H1 (cell line): ENCODE measurements around the gene RHOH. TPM values are rescaled to one million over a fixed set of nuclear protein-coding genes. Genes with fewer than 3 reads are reported as not detected.

Source experiments
- CTCF ChIA-PET: fragments of 300-600 bp; sonication (Branson Sonifier 250); formaldehyde crosslinking; loops from one replicate; lab custom pipeline; 2021; ENCODE audit not compliant: partially characterized antibody; lab: Charles Lee
- POLR2A ChIA-PET: fragments of 300-600 bp; sonication (Branson Sonifier 250); formaldehyde crosslinking; loops from one replicate; lab custom pipeline; 2021; ENCODE audit warnings: inconsistent platforms; ENCODE audit not compliant: partially characterized antibody; lab: Charles Lee
- DNase-seq, 2 experiments: peaks; one replicate each; pipeline versions ENCODE4 v3.0.0 to v3.0.0-alpha.2; 2010 to 2022; ENCODE audit warnings: low spot score in 2 of 2, low read depth in 1 of 2, mixed read lengths in 1 of 2
- FAIRE-seq: peaks from 2 replicates; lab custom pipeline; 2011; peaks lifted over from hg19 to GRCh38; lab: Jason Lieb, UNC
- H2AFZ ChIP-seq: 2 replicates; pipeline ENCODE4 v1.8.1; 2012; ENCODE audit warnings: low read length, inconsistent platforms
- H2AK5ac ChIP-seq: 2 replicates; pipeline ENCODE4 v1.6.1; 2013; ENCODE audit warnings: low read depth, low read length
- H2BK120ac ChIP-seq: replicated peaks from 2 replicates; pipeline ENCODE3; 2013; ENCODE audit warnings: low read depth, low read length, inconsistent platforms
- H2BK12ac ChIP-seq: 2 replicates; pipeline ENCODE4 v1.6.1; 2013; ENCODE audit warnings: low read depth, low read length
- H2BK15ac ChIP-seq: 2 replicates; pipeline ENCODE4 v1.6.1; 2013; ENCODE audit warnings: low read length
- H2BK20ac ChIP-seq: 2 replicates; pipeline ENCODE4 v1.6.1; 2013; ENCODE audit warnings: low read length
- H2BK5ac ChIP-seq: 2 replicates; pipeline ENCODE4 v1.6.1; 2013; ENCODE audit warnings: low read depth, low read length
- H3K14ac ChIP-seq: 2 replicates; pipeline ENCODE4 v1.6.1; 2013; ENCODE audit warnings: inconsistent platforms; ENCODE audit not compliant: insufficient read length
- H3K18ac ChIP-seq: 2 replicates; pipeline ENCODE4 v1.6.1; 2013; ENCODE audit warnings: low read length; ENCODE audit errors: extremely low read depth
- H3K23ac ChIP-seq: 2 replicates; pipeline ENCODE4 v1.6.1; 2013; ENCODE audit warnings: inconsistent platforms; ENCODE audit not compliant: insufficient read length
- H3K23me2 ChIP-seq: 2 replicates; pipeline ENCODE4 v1.6.1; 2013; ENCODE audit warnings: low read depth, low read length
- H3K27ac ChIP-seq: 2 replicates; pipeline ENCODE4 v1.6.1; 2011; ENCODE audit warnings: low read depth, low read length, inconsistent platforms
- H3K27me3 ChIP-seq, 4 experiments: replicated peaks in 1 of 4; 1 replicate in 1 of 4; 2 replicates in 3 of 4; pipeline versions ENCODE4 v1.6.1 to v1.8.1; 2011 to 2013; ENCODE audit warnings: low read length in 3 of 4, mild to moderate bottlenecking in 3 of 4, inconsistent platforms in 2 of 4, mixed read lengths in 2 of 4, moderate library complexity in 1 of 4; ENCODE audit not compliant: control insufficient read depth in 3 of 4, insufficient read depth in 3 of 4; ENCODE audit errors: extremely low read depth in 1 of 4
- H3K36me3 ChIP-seq, 4 experiments: 2 replicates each; pipeline versions ENCODE4 v1.6.1 to v1.8.1; 2011 to 2013; ENCODE audit warnings: mild to moderate bottlenecking in 4 of 4, low read length in 3 of 4, moderate library complexity in 2 of 4, control low read depth in 1 of 4, inconsistent platforms in 1 of 4; ENCODE audit not compliant: insufficient read depth in 4 of 4, control insufficient read depth in 2 of 4
- H3K4ac ChIP-seq: replicated peaks from 2 replicates; pipeline ENCODE3; 2013; ENCODE audit warnings: low read length, low read depth, mixed read lengths, inconsistent platforms; ENCODE audit not compliant: insufficient read length
- H3K4me1 ChIP-seq, 4 experiments: replicated peaks in 1 of 4; 1 replicate in 1 of 4; 2 replicates in 3 of 4; pipeline versions ENCODE4 v1.6.1 to v1.8.1; 2011 to 2013; ENCODE audit warnings: low read length in 3 of 4, inconsistent platforms in 2 of 4, mixed read lengths in 1 of 4; ENCODE audit not compliant: insufficient read depth in 4 of 4, control insufficient read depth in 3 of 4
- H3K4me2 ChIP-seq, 2 experiments: 2 replicates each; pipeline versions ENCODE4 v1.6.1 to v1.8.1; 2011 to 2013; ENCODE audit warnings: low read depth in 2 of 2, low read length in 2 of 2, control low read depth in 1 of 2, inconsistent platforms in 1 of 2, mild to moderate bottlenecking in 1 of 2; ENCODE audit not compliant: insufficient read depth in 1 of 2
- H3K4me3 ChIP-seq, 4 experiments: fragments of 200-600, 300-600 bp in 1 of 4; sonication (generic), shearing (Covaris generic), sonication (Bioruptor Twin) in 1 of 4; 2 replicates each; pipeline versions ENCODE4 v1.5.1 to v1.8.1; 2011 to 2016; ENCODE audit warnings: low read length in 4 of 4, low read depth in 3 of 4, control low read depth in 2 of 4, inconsistent platforms in 2 of 4, mild to moderate bottlenecking in 2 of 4, mixed read lengths in 1 of 4, moderate library complexity in 1 of 4; ENCODE audit not compliant: insufficient read depth in 2 of 4; ENCODE audit errors: extremely low read depth in 1 of 4
- H3K56ac ChIP-seq: replicated peaks from 2 replicates; pipeline ENCODE3; 2013; ENCODE audit warnings: low read depth, mild to moderate bottlenecking, mixed read lengths, low read length, inconsistent platforms; ENCODE audit not compliant: insufficient read length
- H3K79me1 ChIP-seq: 2 replicates; pipeline ENCODE4 v1.6.1; 2013; ENCODE audit warnings: low read depth, low read length, control low read depth
- H3K79me2 ChIP-seq, 2 experiments: 2 replicates each; pipeline versions ENCODE4 v1.6.1 to v1.8.1; 2012 to 2013; ENCODE audit warnings: low read length in 2 of 2, mild to moderate bottlenecking in 2 of 2, inconsistent platforms in 1 of 2; ENCODE audit not compliant: insufficient read depth in 2 of 2, control insufficient read depth in 1 of 2
- H3K9ac ChIP-seq, 4 experiments: replicated peaks in 1 of 4; 1 replicate in 1 of 4; 2 replicates in 3 of 4; pipeline versions ENCODE4 v1.6.1 to v1.8.1; 2011 to 2013; ENCODE audit warnings: low read depth in 3 of 4, low read length in 3 of 4, control low read depth in 2 of 4, mild to moderate bottlenecking in 2 of 4, moderate library complexity in 2 of 4, inconsistent platforms in 1 of 4; ENCODE audit errors: extremely low read depth in 1 of 4
- H3K9me3 ChIP-seq, 2 experiments: 2 replicates each; pipeline versions ENCODE4 v1.6.1 to v1.8.1; 2012 to 2013; ENCODE audit warnings: mild to moderate bottlenecking in 2 of 2, moderate library complexity in 2 of 2, control low read depth in 1 of 2, inconsistent platforms in 1 of 2, low read depth in 1 of 2, low read length in 1 of 2, mixed read lengths in 1 of 2; ENCODE audit not compliant: insufficient read depth in 2 of 2
- H4K20me1 ChIP-seq, 2 experiments: replicated peaks in 1 of 2; 2 replicates each; pipeline versions ENCODE3 to v1.8.1; 2011 to 2013; ENCODE audit warnings: inconsistent platforms in 2 of 2, low read length in 2 of 2, mild to moderate bottlenecking in 1 of 2; ENCODE audit not compliant: insufficient read depth in 2 of 2, control insufficient read depth in 1 of 2
- H4K5ac ChIP-seq: 2 replicates; pipeline ENCODE4 v1.6.1; 2013; ENCODE audit warnings: low read length, low read depth, mixed read lengths, inconsistent platforms; ENCODE audit not compliant: insufficient read length
- H4K8ac ChIP-seq: 2 replicates; pipeline ENCODE4 v1.8.0; 2013; ENCODE audit warnings: mild to moderate bottlenecking, moderate library complexity, low read length, inconsistent platforms; ENCODE audit not compliant: insufficient read depth; ENCODE audit errors: extremely low read depth
- H4K91ac ChIP-seq: replicated peaks from 2 replicates; pipeline ENCODE3; 2013; ENCODE audit warnings: low read length, mixed read lengths, inconsistent platforms; ENCODE audit not compliant: insufficient read length
- POLR2AphosphoS5 ChIP-seq: IDR thresholded peaks from 2 replicates; pipeline ENCODE4 v1.6.1; 2011; ENCODE audit warnings: low read depth, low read length
- WGBS, 2 experiments: shearing (Covaris generic) in 1 of 2; methylation state at CpG; one replicate each; pipeline versions ENCODE4 v1.1.6 to v1.1.7; 2013 to 2015; ENCODE audit warnings: low lambda C conversion rate in 2 of 2, mixed read lengths in 2 of 2, inconsistent platforms in 1 of 2, low coverage in 1 of 2, missing lambda C conversion rate in 1 of 2; ENCODE audit not compliant: insufficient replicate concordance in 2 of 2, insufficient coverage in 1 of 2, insufficient read length in 1 of 2; ENCODE audit errors: extremely low coverage in 1 of 2, missing lambda C conversion rate in 1 of 2; 5-methylcytosine and 5-hydroxymethylcytosine counted together
- polyA plus RNA-seq, 7 experiments: library from polyadenylated mRNA; depleted of rRNA in 3 of 7; stranded (reverse) in 5 of 7; unstranded in 2 of 7; fragments of >200 nt in 5 of 7; fragments of 200-250 nt in 2 of 7; gene quantifications; 1 replicate in 5 of 7; 2 replicates in 1 of 7; 4 replicates in 1 of 7; pipeline versions ENCODE4 v1.2.1 to v1.2.3, GENCODE V29; 2011 to 2013; ENCODE audit warnings: missing spikeins in 2 of 7, mixed read lengths in 2 of 7
- total RNA-seq: library from RNA; stranded (reverse); fragmentation: NEBNext Ultra II Directional; extraction: Animal tissue kit (Norgen Biotek cat#: 25700); gene quantifications from 2 replicates; pipeline ENCODE4 v1.2.1, GENCODE V29; 2021
- TF ChIP-seq, protein P1 (sequence below), 3 experiments: IDR thresholded peaks; 1 replicate in 2 of 3; 2 replicates in 1 of 3; pipeline versions ENCODE4 v1.5.1 to v1.6.1; 2011; ENCODE audit warnings: low read length in 3 of 3, mild to moderate bottlenecking in 3 of 3, inconsistent platforms in 2 of 3, low read depth in 1 of 3, moderate library complexity in 1 of 3; ENCODE audit not compliant: insufficient read depth in 1 of 3; ENCODE audit errors: control extremely low read depth in 1 of 3
- TF ChIP-seq, protein P2 (sequence below): IDR thresholded peaks from 2 replicates; pipeline ENCODE4 v1.6.1; 2012; ENCODE audit warnings: inconsistent platforms

The RHOH gene
- total and polyA plus RNA-seq, 2 of the 8 experiments (the other 6 are each of a cell fraction or from before 2014, with no cell fraction given), result 5.9 to 6.9 TPM

GRCh38 chr4:40283968-40284367 lies 87.1 kb downstream of the RHOH start:
- no peak overlapping the region for H4K8ac ChIP-seq
- H3K9ac ChIP-seq, result no peak overlapping the region
- no peak overlapping the region for H3K14ac ChIP-seq
- no peak overlapping the region for H3K4ac ChIP-seq
- H2BK5ac ChIP-seq, result no peak overlapping the region
- H3K4me3 ChIP-seq, result no peak overlapping the region
- H3K4me2 ChIP-seq, result no peak overlapping the region
- no peaks in the 10 kb centered on the region for H3K27me3 ChIP-seq
- FAIRE-seq (no peak), DNase-seq (no peak)
- H3K56ac ChIP-seq, result no peak overlapping the region
- no peak overlapping the region for H2BK15ac ChIP-seq
- no peaks in the 10 kb centered on the region for H3K9me3 ChIP-seq
- 83% methylated on average over 10 of the region's 10 CpGs; no CpG with 5 or more reads in 1 of the 2 experiments for WGBS, 2 experiments
- TF ChIP-seq, protein P1, sequence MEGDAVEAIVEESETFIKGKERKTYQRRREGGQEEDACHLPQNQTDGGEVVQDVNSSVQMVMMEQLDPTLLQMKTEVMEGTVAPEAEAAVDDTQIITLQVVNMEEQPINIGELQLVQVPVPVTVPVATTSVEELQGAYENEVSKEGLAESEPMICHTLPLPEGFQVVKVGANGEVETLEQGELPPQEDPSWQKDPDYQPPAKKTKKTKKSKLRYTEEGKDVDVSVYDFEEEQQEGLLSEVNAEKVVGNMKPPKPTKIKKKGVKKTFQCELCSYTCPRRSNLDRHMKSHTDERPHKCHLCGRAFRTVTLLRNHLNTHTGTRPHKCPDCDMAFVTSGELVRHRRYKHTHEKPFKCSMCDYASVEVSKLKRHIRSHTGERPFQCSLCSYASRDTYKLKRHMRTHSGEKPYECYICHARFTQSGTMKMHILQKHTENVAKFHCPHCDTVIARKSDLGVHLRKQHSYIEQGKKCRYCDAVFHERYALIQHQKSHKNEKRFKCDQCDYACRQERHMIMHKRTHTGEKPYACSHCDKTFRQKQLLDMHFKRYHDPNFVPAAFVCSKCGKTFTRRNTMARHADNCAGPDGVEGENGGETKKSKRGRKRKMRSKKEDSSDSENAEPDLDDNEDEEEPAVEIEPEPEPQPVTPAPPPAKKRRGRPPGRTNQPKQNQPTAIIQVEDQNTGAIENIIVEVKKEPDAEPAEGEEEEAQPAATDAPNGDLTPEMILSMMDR (IDR thresholded peaks at IDR 0.05; ENCODE audit: control extremely low read depth in 1 of 3, insufficient read depth in 1 of 3, low read depth in 1 of 3, low read length in 3 of 3), result peak in 1 of 3 experiments; percentile 3; a peak in 1 of 4 replicates
- TF ChIP-seq, protein P2, sequence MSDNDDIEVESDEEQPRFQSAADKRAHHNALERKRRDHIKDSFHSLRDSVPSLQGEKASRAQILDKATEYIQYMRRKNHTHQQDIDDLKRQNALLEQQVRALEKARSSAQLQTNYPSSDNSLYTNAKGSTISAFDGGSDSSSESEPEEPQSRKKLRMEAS, result no peak
- TF ChIP-seq POLR2AphosphoS5, result no peak
- no peak overlapping the region for H4K91ac ChIP-seq
- no peak overlapping the region for H3K27ac ChIP-seq
- H3K36me3 ChIP-seq, result no peaks in the 10 kb centered on the region
- no peaks in the 10 kb centered on the region for H3K79me1 ChIP-seq
- CTCF ChIA-PET, result interaction anchor here (0.6 to 2.7 kb wide), 11 partner anchors 9 to 301 kb away, joined by 3 to 9 read pairs (median 4); no protein-coding TSS in a partner anchor
- H4K5ac ChIP-seq, result no peak overlapping the region
- POLR2A ChIA-PET, result interaction anchor here (1.1 kb wide), 1 partner anchor 9 kb away, joined by 3 read pairs; no protein-coding TSS in a partner anchor
- no peak overlapping the region for H2BK120ac ChIP-seq
- no peak overlapping the region for H2AK5ac ChIP-seq
- no peak overlapping the region for H2BK20ac ChIP-seq
- no peak overlapping the region for H2BK12ac ChIP-seq
- no peak overlapping the region for H2AFZ ChIP-seq
- no peaks in the 10 kb centered on the region for H3K79me2 ChIP-seq
- peaks cover 0 to 4% (median 2%) of the 10 kb centered on the region in 4 experiments; a peak in 3 of 7 replicates for H3K4me1 ChIP-seq
- H3K23ac ChIP-seq, result no peak overlapping the region
- H4K20me1 ChIP-seq, result no peaks in the 10 kb centered on the region
- no peaks in the 10 kb centered on the region for H3K23me2 ChIP-seq
- H3K18ac ChIP-seq, result no peak overlapping the region
